Glutamatergic neuron (in vitro differentiated cells): ENCODE results near the gene FABP2. TPM values are rescaled to one million over a fixed set of nuclear protein-coding genes. Genes with fewer than 3 reads are reported as not detected.

Experiments
- DNase-seq: peaks from one replicate; pipeline ENCODE4 v3.0.0; 2022
- H3K27ac Mint-ChIP-seq: one replicate; pipeline ENCODE4 v1.8.0; 2020; ENCODE audit warnings: mild to moderate bottlenecking, mixed read lengths, inconsistent platforms; ENCODE audit not compliant: unreplicated experiment
- H3K27me3 Mint-ChIP-seq: one replicate; pipeline ENCODE4 v1.8.0; 2020; ENCODE audit warnings: mild to moderate bottlenecking, moderate library complexity, mixed read lengths, inconsistent platforms; ENCODE audit not compliant: unreplicated experiment
- H3K36me3 Mint-ChIP-seq: one replicate; pipeline ENCODE4 v1.8.0; 2020; ENCODE audit warnings: mild to moderate bottlenecking, mixed read lengths, inconsistent platforms; ENCODE audit not compliant: unreplicated experiment
- H3K4me1 Mint-ChIP-seq: one replicate; pipeline ENCODE4 v1.8.0; 2020; ENCODE audit warnings: mild to moderate bottlenecking, low read depth, mixed read lengths, inconsistent platforms; ENCODE audit not compliant: unreplicated experiment
- H3K4me3 Mint-ChIP-seq: one replicate; pipeline ENCODE4 v1.8.0; 2020; ENCODE audit warnings: mild to moderate bottlenecking, mixed read lengths, inconsistent platforms; ENCODE audit not compliant: unreplicated experiment
- H3K9me3 Mint-ChIP-seq: one replicate; pipeline ENCODE4 v1.8.0; 2020; ENCODE audit warnings: mild to moderate bottlenecking, moderate library complexity, mixed read lengths, inconsistent platforms; ENCODE audit not compliant: unreplicated experiment
- total RNA-seq: library from RNA; stranded (reverse); fragmentation: NEBNext Ultra II Directional; extraction: Animal tissue kit (Norgen Biotek cat#: 25700); gene quantifications from one replicate; pipeline ENCODE4 v1.2.1, GENCODE V29; 2021; ENCODE audit not compliant: unreplicated experiment
- TF ChIP-seq, protein P1 (sequence below): fragments of 200-600 bp; sonication (generic); IDR thresholded peaks from one replicate; pipeline ENCODE4 v1.5.0; 2021; ENCODE audit not compliant: partially characterized antibody, unreplicated experiment

The FABP2 gene
- total RNA-seq, 1 donor from 2014 or later = not detected

DNA sequence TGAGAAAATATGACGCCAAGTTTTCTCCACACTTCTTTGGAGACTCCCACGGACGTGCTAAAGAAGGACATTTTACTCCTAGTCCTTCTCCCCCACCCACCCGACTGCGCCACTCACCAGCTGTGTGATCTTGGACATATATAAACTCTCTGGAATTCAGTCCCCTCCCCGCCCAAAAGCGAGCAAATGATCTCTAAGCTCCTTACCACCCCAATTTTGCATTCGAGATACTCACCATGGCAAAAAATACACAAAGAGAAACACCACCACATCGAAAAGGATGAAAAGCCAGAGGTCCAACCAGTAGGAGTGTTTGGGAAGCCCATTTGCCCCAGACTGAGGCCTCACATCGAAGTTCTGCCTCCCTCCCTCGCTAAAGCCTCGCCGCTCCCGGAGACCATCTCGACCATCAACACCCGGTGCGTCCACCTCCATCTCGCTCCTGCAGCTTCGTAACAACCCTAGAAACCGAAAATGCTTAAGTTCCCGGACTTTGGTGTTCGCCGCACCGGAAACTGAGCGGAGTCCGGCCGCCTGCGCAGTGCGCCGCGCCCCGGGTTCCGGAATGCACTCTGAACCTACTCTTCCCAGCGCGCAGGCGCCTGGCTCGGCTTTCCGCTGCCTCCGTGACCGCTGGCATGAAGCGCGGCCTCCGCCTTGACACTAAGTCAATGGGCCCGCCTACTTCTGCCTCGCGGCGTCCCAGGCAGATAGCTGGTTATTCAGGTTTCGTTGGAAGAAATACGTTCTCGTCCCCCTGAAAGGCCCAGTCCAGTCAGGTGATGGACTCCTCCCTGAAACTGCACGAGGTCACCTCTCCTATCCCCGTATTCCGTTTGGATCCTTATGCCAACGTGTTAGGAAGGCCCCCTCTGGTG lies 21.6 kb downstream of the FABP2 start:
- peaks cover 6% of the 10 kb centered on the region for H3K4me1 Mint-ChIP-seq
- H3K27me3 Mint-ChIP-seq = no peaks in the 10 kb centered on the region
- H3K9me3 Mint-ChIP-seq = peaks cover 5% of the 10 kb centered on the region
- peak overlapping the region; percentile 76 for H3K27ac Mint-ChIP-seq
- H3K4me3 Mint-ChIP-seq = peak overlapping the region; percentile 96
- TF ChIP-seq, protein P1, sequence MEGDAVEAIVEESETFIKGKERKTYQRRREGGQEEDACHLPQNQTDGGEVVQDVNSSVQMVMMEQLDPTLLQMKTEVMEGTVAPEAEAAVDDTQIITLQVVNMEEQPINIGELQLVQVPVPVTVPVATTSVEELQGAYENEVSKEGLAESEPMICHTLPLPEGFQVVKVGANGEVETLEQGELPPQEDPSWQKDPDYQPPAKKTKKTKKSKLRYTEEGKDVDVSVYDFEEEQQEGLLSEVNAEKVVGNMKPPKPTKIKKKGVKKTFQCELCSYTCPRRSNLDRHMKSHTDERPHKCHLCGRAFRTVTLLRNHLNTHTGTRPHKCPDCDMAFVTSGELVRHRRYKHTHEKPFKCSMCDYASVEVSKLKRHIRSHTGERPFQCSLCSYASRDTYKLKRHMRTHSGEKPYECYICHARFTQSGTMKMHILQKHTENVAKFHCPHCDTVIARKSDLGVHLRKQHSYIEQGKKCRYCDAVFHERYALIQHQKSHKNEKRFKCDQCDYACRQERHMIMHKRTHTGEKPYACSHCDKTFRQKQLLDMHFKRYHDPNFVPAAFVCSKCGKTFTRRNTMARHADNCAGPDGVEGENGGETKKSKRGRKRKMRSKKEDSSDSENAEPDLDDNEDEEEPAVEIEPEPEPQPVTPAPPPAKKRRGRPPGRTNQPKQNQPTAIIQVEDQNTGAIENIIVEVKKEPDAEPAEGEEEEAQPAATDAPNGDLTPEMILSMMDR = no peak
- no peaks in the 10 kb centered on the region for H3K36me3 Mint-ChIP-seq
- DNase-seq = peak; percentile 94

DNA sequence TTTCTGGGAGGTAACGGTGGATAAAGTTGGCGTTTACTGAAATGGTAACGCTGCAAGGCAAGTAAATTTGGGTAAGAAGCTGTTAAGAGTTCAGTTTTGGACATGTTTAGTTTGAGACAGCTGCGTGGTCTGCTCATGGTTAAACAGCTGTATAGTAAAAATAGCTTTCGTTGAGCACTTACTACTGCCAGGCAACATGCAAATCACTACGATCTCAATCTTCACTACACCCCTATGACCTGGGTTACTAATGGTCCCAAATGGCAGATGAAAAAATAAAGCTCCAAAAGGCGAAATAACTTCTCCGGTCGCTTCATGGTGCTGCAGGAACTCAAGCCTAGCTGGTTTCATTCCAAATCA lies 22.2 kb downstream of the FABP2 start:
- Mint-ChIP-seq H3K9me3 (peaks cover 5% of the 10 kb centered on the region), H3K4me3 (peak overlapping the region; percentile 96), H3K27ac (peak overlapping the region; percentile 76), H3K27me3 (no peaks in the 10 kb centered on the region), H3K36me3 (no peaks in the 10 kb centered on the region), H3K4me1 (peaks cover 6% of the 10 kb centered on the region)
- DNase-seq = no peak
- TF ChIP-seq, protein P1 = no peak

DNA sequence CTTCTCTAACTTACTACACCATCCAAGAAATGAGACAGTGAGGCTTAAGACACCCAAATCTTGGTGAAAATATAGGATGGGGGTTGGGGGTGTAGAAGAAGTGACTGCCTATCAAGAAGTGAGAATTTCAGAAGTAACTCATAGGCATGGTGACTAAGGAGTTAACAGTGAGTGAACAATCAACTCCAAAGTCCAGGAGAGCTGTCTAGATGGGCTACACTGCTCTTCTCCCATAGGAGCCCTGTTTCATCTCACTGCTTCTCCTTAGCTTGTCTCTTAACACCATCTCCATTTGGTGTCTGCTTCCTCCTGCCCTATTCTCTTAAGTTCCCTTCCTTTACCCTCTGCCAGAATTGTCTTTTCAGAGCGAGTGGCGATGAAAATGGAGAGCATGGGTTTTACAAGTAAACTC lies 22.7 kb downstream of the FABP2 start:
- TF ChIP-seq, protein P1 = no peak
- H3K36me3 Mint-ChIP-seq = no peaks in the 10 kb centered on the region
- H3K4me1 Mint-ChIP-seq = peaks cover 6% of the 10 kb centered on the region
- H3K27ac Mint-ChIP-seq = peak overlapping the region; percentile 9
- no peaks in the 10 kb centered on the region for H3K27me3 Mint-ChIP-seq
- peak overlapping the region; percentile 96 for H3K4me3 Mint-ChIP-seq
- no peak for DNase-seq
- H3K9me3 Mint-ChIP-seq = peaks cover 5% of the 10 kb centered on the region

DNA sequence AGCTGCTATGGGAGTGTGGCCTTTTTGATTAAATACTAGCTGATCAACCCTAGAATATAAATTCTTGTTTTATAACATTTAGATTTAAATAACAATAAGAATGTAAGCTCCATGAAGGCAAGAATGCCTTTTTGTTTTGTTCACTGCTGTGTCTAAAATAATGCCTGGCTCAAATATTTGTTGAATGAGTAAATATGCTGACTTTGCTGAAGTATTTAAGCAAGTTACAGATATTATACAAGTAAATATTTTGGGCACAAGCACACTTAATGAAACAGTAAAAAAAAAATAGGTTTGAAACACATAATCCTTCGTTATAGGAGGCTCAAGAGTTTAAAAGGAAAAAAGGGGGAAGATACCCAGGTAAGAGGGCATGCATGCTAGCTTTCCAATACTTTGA lies 24.1 kb downstream of the FABP2 start:
- no peaks in the 10 kb centered on the region for H3K27me3 Mint-ChIP-seq
- no peak for DNase-seq
- H3K4me1 Mint-ChIP-seq = peaks cover 6% of the 10 kb centered on the region
- TF ChIP-seq, protein P1 = no peak
- H3K36me3 Mint-ChIP-seq = no peaks in the 10 kb centered on the region
- no peak overlapping the region for H3K27ac Mint-ChIP-seq
- H3K9me3 Mint-ChIP-seq = peaks cover 5% of the 10 kb centered on the region
- H3K4me3 Mint-ChIP-seq = no peak overlapping the region

DNA sequence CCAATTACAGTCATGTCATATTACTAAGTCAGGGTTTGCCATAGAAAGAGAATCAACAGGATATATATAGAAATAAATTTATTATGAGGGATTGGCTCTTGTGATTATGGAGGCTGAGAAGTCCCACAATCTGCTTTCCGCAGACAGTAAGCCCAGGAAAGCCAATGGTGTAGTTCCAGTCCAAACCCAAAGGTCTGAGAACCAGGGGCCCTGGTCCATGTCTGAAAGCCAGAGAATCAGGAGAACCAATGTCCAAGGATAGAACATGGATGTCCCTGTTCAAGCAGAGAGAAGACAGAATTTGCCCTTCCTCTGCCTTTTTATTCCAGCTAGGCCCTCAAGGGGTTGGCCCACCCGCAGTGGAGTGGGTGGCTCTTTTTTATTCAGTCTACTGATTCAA lies 25.6 kb downstream of the FABP2 start:
- no peak for DNase-seq
- Mint-ChIP-seq H3K4me1 (peaks cover 6% of the 10 kb centered on the region), H3K4me3 (no peak overlapping the region), H3K27me3 (no peaks in the 10 kb centered on the region), H3K9me3 (peaks cover 3% of the 10 kb centered on the region), H3K27ac (no peak overlapping the region), H3K36me3 (no peaks in the 10 kb centered on the region)
- TF ChIP-seq, protein P1 = no peak
